ENCODE measurements around the gene KIF3A. TPM values are rescaled to one million over a fixed set of nuclear protein-coding genes. Genes with fewer than 3 reads are reported as not detected.

KIF3A gene
- total RNA-seq, 1 experiment from 2014 or later, result 12.7 TPM

DNA sequence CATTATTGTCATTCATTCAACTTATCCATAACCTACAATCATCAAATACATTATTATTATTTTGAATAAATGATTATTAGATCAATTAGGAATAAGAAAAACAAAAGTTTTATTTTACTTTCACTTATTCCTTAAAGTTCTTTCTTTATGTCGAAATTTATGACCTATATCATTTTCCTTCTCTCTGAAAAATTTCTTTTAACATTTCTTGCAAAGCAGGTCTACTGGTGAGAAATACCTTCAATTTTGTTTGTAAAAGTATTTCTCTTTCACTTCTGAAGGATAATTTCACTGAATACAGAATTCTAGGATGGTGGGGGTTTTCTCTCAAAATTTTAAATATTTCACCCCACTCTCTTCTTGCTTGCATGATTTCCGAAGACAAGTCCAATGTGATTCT is 7.3 kb upstream of the KIF3A start:
- RAD21 ChIA-PET (ENCODE audit: low non-redundant PET in 1 of 2, low total read pairs in 2 of 2, uncharacterized antibody in 2 of 2, unreplicated experiment in 2 of 2), result no interaction called here
- H3K9me3 ChIP-seq (ENCODE audit: control insufficient read depth in 1 of 2, insufficient read depth in 1 of 2, low read depth in 1 of 2, low read length in 2 of 2), result 0 out of 4 replicates have a peak, but pooled peaks cover 0 to 3% of the 10 kb centered on the region in 2 experiments
- no peak for ATAC-seq
- CTCF ChIA-PET, result no interaction called here
- no peaks in the 10 kb centered on the region for H3K36me3 ChIP-seq (ENCODE audit: control insufficient read depth in 1 of 2, insufficient read depth in 2 of 2, low read length in 2 of 2)
- peaks cover 8 to 14% of the 10 kb centered on the region in 2 experiments; a peak in 3 of 4 replicates for H3K4me1 ChIP-seq (ENCODE audit: control insufficient read depth in 1 of 2, insufficient read depth in 2 of 2, low read length in 2 of 2)
- POLR2A ChIA-PET, result interaction anchor here (0.7 kb wide), 1 partner anchor 15 kb away, joined by 3 read pairs; no protein-coding TSS in a partner anchor
- no peak overlapping the region for H3K9ac ChIP-seq (ENCODE audit: low read length)
- H3K4me2 ChIP-seq (ENCODE audit: low read length), result no peak overlapping the region
- H3K27me3 ChIP-seq (ENCODE audit: insufficient read depth, low read length), result no peaks in the 10 kb centered on the region
- H2AFZ ChIP-seq (ENCODE audit: low read depth, low read length, poor library complexity, severe bottlenecking), result no peak overlapping the region
- H3K27ac ChIP-seq (ENCODE audit: low read depth, low read length), result no peak overlapping the region
- H3K9me2 ChIP-seq (ENCODE audit: insufficient read depth), result no peaks in the 10 kb centered on the region
- intact Hi-C loops (cut with micrococcal nuclease), result no loop called here
- TF ChIP-seq YY1 (IDR thresholded peaks at IDR 0.05; ENCODE audit: extremely low read depth, insufficient replicate concordance, low read depth, low read length) (no peak), POLR2A (IDR thresholded peaks at IDR 0.05; ENCODE audit: borderline replicate concordance, extremely low read depth, insufficient read depth, insufficient read length) (no peak), CEBPB (IDR thresholded peaks at IDR 0.05; ENCODE audit: low read depth) (no peak), EGR1 (IDR thresholded peaks at IDR 0.05; ENCODE audit: low read depth) (no peak)
- TF ChIP-seq, protein P1, sequence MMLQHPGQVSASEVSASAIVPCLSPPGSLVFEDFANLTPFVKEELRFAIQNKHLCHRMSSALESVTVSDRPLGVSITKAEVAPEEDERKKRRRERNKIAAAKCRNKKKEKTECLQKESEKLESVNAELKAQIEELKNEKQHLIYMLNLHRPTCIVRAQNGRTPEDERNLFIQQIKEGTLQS (IDR thresholded peaks at IDR 0.05), result no peak
- H3K4me3 ChIP-seq (replicated peaks in 1 of 2; ENCODE audit: low read depth in 1 of 2, low read length in 2 of 2), result no peak overlapping the region
- H3K79me2 ChIP-seq (ENCODE audit: insufficient read depth, low read length), result no peaks in the 10 kb centered on the region
- BruUV-seq (replicated peaks), result no TSS peak
- DNase-seq (ENCODE audit: low read depth, low spot score), result no peak
- H4K20me1 ChIP-seq (ENCODE audit: insufficient read depth), result no peaks in the 10 kb centered on the region

DNA sequence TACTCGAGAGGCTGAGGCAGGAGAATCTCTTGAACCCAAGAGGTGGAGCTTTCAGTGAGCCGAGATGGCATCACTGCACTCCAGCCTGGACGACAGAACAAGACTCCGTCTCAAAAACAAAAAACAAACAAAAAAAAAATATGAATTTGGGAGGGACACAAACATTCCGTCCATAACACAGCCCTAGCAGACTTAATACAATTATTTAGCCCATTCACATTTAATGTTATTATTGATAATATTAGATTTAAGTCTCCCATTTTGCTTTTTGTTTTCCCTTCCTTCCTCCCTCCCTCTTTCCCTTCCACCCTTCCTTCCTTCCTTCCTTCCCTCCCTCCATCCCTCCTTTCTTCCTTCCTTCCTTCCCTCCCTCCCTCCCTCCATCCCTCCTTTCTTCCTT is 5.3 kb upstream of the KIF3A start:
- ATAC-seq (no peak), DNase-seq (ENCODE audit: low read depth, low spot score) (no peak)
- no peaks in the 10 kb centered on the region for H4K20me1 ChIP-seq (ENCODE audit: insufficient read depth)
- H2AFZ ChIP-seq (ENCODE audit: low read depth, low read length, poor library complexity, severe bottlenecking), result no peak overlapping the region
- H3K36me3 ChIP-seq (ENCODE audit: control insufficient read depth in 1 of 2, insufficient read depth in 2 of 2, low read length in 2 of 2), result no peaks in the 10 kb centered on the region
- ChIA-PET POLR2A (no interaction called here), CTCF (no interaction called here), RAD21 (ENCODE audit: low non-redundant PET in 1 of 2, low total read pairs in 2 of 2, uncharacterized antibody in 2 of 2, unreplicated experiment in 2 of 2) (no interaction called here)
- H3K27ac ChIP-seq (ENCODE audit: low read depth, low read length), result no peak overlapping the region
- no peaks in the 10 kb centered on the region for H3K79me2 ChIP-seq (ENCODE audit: insufficient read depth, low read length)
- BruUV-seq (replicated peaks), result no TSS peak
- 0 out of 4 replicates have a peak, but pooled peaks cover 0 to 3% of the 10 kb centered on the region in 2 experiments for H3K9me3 ChIP-seq (ENCODE audit: control insufficient read depth in 1 of 2, insufficient read depth in 1 of 2, low read depth in 1 of 2, low read length in 2 of 2)
- peaks cover 8 to 23% of the 10 kb centered on the region in 2 experiments; a peak in 3 of 4 replicates for H3K4me1 ChIP-seq (ENCODE audit: control insufficient read depth in 1 of 2, insufficient read depth in 2 of 2, low read length in 2 of 2)
- H3K9me2 ChIP-seq (ENCODE audit: insufficient read depth), result no peaks in the 10 kb centered on the region
- no peak overlapping the region for H3K9ac ChIP-seq (ENCODE audit: low read length)
- H3K4me3 ChIP-seq (replicated peaks in 1 of 2; ENCODE audit: low read depth in 1 of 2, low read length in 2 of 2), result no peak overlapping the region
- H3K27me3 ChIP-seq (ENCODE audit: insufficient read depth, low read length), result no peaks in the 10 kb centered on the region
- no peak overlapping the region for H3K4me2 ChIP-seq (ENCODE audit: low read length)
- intact Hi-C loops (cut with micrococcal nuclease), result no loop called here
- TF ChIP-seq ZNF274 (IDR thresholded peaks at IDR 0.05; ENCODE audit: low read depth, low read length), result no peak
- TF ChIP-seq SRF (IDR thresholded peaks at IDR 0.05; ENCODE audit: low read depth), result no peak
- TF ChIP-seq, protein P1 (IDR thresholded peaks at IDR 0.05), result no peak
- no peak for TF ChIP-seq JUND (IDR thresholded peaks at IDR 0.05)
- TF ChIP-seq FOSL1 (IDR thresholded peaks at IDR 0.05; ENCODE audit: low read depth), result no peak
- TF ChIP-seq POLR2A (IDR thresholded peaks at IDR 0.05; ENCODE audit: borderline replicate concordance, extremely low read depth, insufficient read depth, insufficient read length), result no peak
- TF ChIP-seq TCF7L2 (IDR thresholded peaks at IDR 0.05; ENCODE audit: borderline replicate concordance, extremely low read depth, insufficient read depth, insufficient read length), result no peak
- TF ChIP-seq EZH2 (IDR thresholded peaks at IDR 0.05), result no peak
- no peak for TF ChIP-seq CEBPB (IDR thresholded peaks at IDR 0.05; ENCODE audit: low read depth)
- TF ChIP-seq EGR1 (IDR thresholded peaks at IDR 0.05; ENCODE audit: low read depth), result no peak
- TF ChIP-seq, protein P2, sequence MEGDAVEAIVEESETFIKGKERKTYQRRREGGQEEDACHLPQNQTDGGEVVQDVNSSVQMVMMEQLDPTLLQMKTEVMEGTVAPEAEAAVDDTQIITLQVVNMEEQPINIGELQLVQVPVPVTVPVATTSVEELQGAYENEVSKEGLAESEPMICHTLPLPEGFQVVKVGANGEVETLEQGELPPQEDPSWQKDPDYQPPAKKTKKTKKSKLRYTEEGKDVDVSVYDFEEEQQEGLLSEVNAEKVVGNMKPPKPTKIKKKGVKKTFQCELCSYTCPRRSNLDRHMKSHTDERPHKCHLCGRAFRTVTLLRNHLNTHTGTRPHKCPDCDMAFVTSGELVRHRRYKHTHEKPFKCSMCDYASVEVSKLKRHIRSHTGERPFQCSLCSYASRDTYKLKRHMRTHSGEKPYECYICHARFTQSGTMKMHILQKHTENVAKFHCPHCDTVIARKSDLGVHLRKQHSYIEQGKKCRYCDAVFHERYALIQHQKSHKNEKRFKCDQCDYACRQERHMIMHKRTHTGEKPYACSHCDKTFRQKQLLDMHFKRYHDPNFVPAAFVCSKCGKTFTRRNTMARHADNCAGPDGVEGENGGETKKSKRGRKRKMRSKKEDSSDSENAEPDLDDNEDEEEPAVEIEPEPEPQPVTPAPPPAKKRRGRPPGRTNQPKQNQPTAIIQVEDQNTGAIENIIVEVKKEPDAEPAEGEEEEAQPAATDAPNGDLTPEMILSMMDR (IDR thresholded peaks at IDR 0.05 in 2 of 3, conservative IDR thresholded peaks at IDR 0.05 in 1 of 3; ENCODE audit: borderline replicate concordance in 1 of 3, insufficient read depth in 1 of 3, low read depth in 2 of 3, low read length in 2 of 3), result no peak
- TF ChIP-seq SP1 (IDR thresholded peaks at IDR 0.05; ENCODE audit: low read depth), result no peak
- no peak for TF ChIP-seq YY1 (IDR thresholded peaks at IDR 0.05; ENCODE audit: extremely low read depth, insufficient replicate concordance, low read depth, low read length)
- TF ChIP-seq, protein P3, sequence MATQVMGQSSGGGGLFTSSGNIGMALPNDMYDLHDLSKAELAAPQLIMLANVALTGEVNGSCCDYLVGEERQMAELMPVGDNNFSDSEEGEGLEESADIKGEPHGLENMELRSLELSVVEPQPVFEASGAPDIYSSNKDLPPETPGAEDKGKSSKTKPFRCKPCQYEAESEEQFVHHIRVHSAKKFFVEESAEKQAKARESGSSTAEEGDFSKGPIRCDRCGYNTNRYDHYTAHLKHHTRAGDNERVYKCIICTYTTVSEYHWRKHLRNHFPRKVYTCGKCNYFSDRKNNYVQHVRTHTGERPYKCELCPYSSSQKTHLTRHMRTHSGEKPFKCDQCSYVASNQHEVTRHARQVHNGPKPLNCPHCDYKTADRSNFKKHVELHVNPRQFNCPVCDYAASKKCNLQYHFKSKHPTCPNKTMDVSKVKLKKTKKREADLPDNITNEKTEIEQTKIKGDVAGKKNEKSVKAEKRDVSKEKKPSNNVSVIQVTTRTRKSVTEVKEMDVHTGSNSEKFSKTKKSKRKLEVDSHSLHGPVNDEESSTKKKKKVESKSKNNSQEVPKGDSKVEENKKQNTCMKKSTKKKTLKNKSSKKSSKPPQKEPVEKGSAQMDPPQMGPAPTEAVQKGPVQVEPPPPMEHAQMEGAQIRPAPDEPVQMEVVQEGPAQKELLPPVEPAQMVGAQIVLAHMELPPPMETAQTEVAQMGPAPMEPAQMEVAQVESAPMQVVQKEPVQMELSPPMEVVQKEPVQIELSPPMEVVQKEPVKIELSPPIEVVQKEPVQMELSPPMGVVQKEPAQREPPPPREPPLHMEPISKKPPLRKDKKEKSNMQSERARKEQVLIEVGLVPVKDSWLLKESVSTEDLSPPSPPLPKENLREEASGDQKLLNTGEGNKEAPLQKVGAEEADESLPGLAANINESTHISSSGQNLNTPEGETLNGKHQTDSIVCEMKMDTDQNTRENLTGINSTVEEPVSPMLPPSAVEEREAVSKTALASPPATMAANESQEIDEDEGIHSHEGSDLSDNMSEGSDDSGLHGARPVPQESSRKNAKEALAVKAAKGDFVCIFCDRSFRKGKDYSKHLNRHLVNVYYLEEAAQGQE (IDR thresholded peaks at IDR 0.05; ENCODE audit: low read depth), result no peak
